Mucosa of stomach (tissue), 1 donor: ENCODE results near the gene HOMEZ.
"Not testable (repeated sequence)": the region's sequence is repeated elsewhere in the genome, so short reads cannot be mapped to it uniquely, and the experiment has no call there.

ENCODE experiments used
- H3K27me3 ChIP-seq: one replicate; pipeline ENCODE4 v1.7.0; 2013; ENCODE audit warnings: mild to moderate bottlenecking, low read length; ENCODE audit not compliant: control insufficient read depth, insufficient read depth
- H3K36me3 ChIP-seq: one replicate; pipeline ENCODE4 v1.7.0; 2013; ENCODE audit warnings: low read length; ENCODE audit not compliant: control insufficient read depth, insufficient read depth
- H3K4me1 ChIP-seq: one replicate; pipeline ENCODE4 v1.7.0; 2013; ENCODE audit warnings: mild to moderate bottlenecking, low read length; ENCODE audit not compliant: control insufficient read depth, insufficient read depth
- H3K4me3 ChIP-seq: one replicate; pipeline ENCODE4 v1.7.0; 2013; ENCODE audit warnings: low read length
- H3K9ac ChIP-seq: one replicate; pipeline ENCODE4 v1.7.0; 2013; ENCODE audit warnings: mild to moderate bottlenecking, low read length, moderate library complexity
- H3K9me3 ChIP-seq: one replicate; pipeline ENCODE4 v1.7.0; 2013; ENCODE audit warnings: mild to moderate bottlenecking, low read length, moderate library complexity; ENCODE audit not compliant: control insufficient read depth
- donor health status: Pancreatic carcinoma.

HOMEZ gene, protein sequence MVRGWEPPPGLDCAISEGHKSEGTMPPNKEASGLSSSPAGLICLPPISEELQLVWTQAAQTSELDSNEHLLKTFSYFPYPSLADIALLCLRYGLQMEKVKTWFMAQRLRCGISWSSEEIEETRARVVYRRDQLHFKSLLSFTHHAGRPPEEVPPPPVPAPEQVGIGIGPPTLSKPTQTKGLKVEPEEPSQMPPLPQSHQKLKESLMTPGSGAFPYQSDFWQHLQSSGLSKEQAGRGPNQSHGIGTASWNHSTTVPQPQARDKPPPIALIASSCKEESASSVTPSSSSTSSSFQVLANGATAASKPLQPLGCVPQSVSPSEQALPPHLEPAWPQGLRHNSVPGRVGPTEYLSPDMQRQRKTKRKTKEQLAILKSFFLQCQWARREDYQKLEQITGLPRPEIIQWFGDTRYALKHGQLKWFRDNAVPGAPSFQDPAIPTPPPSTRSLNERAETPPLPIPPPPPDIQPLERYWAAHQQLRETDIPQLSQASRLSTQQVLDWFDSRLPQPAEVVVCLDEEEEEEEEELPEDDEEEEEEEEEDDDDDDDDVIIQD

DNA sequence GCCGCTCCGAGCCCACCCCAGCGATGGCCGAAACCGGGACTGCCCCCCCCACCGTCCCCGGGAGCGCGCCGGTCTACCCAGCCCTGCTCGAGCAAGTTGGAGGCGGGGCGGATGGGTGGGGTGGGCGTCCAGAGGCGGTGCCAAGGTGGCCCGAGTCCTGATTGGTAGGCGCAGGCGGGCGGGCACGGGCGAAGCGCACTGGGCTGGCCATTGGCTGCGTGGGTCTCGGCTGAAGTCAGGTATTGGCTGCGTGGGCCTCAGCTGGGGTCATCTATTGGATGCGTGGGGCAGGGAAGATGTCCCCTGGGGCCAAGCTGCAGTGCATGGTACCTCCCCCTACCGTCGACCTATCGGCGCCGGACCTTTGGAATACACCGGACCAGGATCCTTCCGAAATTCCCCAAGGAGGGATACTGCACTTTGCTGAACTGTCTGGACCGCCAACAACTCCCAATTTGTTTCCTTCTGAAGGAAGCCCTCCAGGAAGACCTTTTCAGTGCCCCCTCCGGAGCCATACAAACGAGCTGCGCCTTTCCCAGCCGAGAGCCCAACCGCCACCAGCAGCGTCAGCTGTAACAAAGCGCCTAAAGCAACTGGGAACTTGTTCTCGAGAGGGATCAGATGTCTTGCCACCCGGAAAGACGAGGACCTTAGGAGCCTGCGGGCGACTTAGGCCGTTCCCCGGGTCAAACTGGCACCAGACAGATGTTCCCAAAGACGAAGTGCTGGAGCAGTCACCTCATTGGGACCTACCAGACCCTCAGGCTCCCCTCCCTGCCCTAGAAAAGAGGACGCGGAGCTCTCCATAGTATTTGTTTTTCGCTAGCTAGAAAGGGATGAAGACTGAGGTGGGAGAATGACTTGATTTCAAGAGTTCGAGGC is at the start of gene HOMEZ:
HOMEZ (minus strand) TSS at position 113 of the 882 bp plus-strand sequence. CDS start 180 bp downstream, outside the sequence.
- H3K9me3 ChIP-seq = no peaks in the 10 kb centered on the region
- peaks cover 13% of the 10 kb centered on the region for H3K4me1 ChIP-seq
- H3K36me3 ChIP-seq = no peaks in the 10 kb centered on the region
- H3K9ac ChIP-seq = peak within 1 kb of the TSS; percentile 98
- H3K4me3 ChIP-seq = peak within 1 kb of the TSS; percentile 85
- no peaks in the 10 kb centered on the region for H3K27me3 ChIP-seq

DNA sequence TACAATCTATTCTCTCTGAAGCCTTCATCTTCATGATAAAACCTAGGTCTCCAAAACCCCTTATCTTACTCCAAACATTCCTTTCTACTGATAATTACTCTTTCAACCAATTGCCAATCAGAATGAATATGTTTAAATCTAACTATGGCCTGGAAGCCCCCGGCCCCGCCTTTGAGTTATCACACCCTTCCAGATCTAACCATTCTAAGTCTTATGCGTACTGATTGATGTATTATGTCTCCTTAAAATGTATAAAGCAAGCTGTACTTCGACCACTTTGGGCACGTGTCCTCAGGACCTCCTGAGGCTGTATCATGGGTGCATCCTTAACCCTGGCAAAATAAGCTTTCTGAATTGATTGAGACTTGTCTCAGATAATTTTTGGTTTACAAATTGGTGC is 49.7 kb upstream of the HOMEZ start:
- Histone ChIP-seq H3K4me1 (no peaks in the 10 kb centered on the region), H3K4me3 (no peak overlapping the region), H3K36me3 (no peaks in the 10 kb centered on the region), H3K9me3 (no peaks in the 10 kb centered on the region), H3K9ac (no peak overlapping the region), H3K27me3 (no peaks in the 10 kb centered on the region)

DNA sequence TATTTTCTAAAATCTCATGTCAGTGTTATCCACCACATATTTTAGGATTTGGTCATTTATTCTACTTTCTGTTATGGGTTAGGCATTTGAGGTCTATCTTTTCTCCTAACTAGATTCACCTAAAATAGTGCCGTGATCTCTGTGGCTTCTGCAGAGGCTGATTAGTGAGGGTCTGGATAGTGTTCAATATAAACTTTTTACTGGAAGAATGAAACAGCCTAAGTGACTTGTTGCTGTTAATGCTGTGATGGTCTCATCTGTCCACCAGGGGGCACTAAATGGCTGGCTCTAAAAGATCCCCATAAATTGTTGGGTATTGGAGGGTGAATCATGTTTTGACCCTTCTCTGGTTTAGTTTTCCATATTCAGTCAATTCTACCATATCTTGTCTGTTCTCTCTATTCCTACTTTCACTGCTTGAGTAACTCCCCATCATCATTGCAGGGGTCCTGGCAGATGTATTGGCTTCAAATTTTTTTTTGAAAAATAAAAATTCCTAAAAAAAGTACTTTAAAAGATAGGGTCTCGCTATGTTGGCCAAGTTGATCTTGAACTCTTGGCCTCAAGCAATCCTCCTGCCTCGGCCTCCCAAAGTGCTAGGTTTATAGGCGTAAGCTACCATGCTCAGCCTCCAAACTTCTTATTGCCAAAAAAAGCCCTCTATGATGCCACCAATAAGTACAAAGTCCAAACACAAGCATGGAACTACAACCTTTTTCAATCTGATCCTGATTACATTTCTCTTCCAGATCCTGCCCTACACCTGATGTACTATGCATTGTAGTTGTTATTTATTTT is 42.2 kb upstream of the HOMEZ start:
- no peak overlapping the region for H3K4me3 ChIP-seq
- no peaks in the 10 kb centered on the region for H3K9me3 ChIP-seq
- H3K9ac ChIP-seq = no peak overlapping the region
- H3K27me3 ChIP-seq = no peaks in the 10 kb centered on the region
- H3K36me3 ChIP-seq = peaks cover 15% of the 10 kb centered on the region
- H3K4me1 ChIP-seq = peaks cover 2% of the 10 kb centered on the region

DNA sequence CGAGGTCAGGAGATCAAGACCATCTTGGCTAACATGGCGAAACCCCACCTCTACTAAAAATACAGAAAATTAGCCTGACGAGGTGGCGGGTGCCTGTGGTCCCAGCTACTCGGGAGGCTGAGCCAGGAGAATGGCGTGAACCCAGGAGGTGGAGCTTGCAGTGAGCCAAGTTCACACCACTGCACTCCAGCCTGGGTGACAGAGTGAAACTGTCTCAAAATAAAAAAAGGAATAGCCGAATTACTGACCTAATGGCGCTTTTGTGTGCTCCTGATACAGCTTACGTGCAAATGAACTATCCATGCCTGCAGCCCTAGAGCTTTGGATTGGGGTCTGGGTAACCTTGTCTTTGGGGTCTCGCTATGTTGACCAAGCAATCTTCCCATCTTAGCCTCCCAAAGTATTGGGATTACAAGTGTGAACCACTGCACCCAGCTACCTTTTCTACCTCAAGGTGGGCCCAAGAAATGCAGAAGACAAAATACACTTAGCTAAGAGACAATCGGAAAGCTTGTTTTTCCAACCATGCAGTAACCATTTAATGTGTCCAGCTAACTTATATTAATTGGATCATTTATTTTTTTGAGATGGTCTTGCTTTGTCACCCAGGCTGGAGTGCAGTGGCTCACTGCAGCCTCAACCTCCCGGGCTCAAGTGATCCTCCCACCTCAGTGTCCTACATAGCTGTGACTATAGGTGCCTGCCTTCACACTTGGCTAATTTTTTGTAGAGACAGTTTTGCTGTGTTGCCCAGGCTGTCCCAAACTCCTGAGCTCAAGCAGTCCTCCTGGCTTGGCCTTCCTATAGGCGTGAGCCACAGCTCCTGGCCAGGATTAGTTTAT is 40.8 kb upstream of the HOMEZ start:
- Histone ChIP-seq H3K4me1 (peaks cover 10% of the 10 kb centered on the region), H3K4me3 (no peak overlapping the region), H3K27me3 (no peaks in the 10 kb centered on the region), H3K36me3 (peaks cover 15% of the 10 kb centered on the region), H3K9me3 (no peaks in the 10 kb centered on the region), H3K9ac (no peak overlapping the region)

DNA sequence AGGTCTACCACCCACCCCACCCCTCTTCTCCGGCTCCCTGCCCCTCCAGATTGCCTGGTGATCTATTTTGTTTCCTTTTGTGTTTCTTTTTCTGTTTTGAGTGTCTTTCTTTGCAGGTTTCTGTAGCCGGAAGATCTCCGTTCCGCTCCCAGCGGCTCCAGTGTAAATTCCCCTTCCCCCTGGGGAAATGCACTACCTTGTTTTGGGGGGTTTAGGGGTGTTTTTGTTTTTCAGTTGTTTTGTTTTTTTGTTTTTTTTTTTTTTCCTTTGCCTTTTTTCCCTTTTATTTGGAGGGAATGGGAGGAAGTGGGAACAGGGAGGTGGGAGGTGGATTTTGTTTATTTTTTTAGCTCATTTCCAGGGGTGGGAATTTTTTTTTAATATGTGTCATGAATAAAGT is 39.8 kb upstream of the HOMEZ start:
- not testable (repeated sequence) for H3K27me3 ChIP-seq, H3K9me3 ChIP-seq, H3K4me3 ChIP-seq, H3K9ac ChIP-seq
- H3K36me3 ChIP-seq = peaks cover 15% of the 10 kb centered on the region
- peaks cover 10% of the 10 kb centered on the region for H3K4me1 ChIP-seq

DNA sequence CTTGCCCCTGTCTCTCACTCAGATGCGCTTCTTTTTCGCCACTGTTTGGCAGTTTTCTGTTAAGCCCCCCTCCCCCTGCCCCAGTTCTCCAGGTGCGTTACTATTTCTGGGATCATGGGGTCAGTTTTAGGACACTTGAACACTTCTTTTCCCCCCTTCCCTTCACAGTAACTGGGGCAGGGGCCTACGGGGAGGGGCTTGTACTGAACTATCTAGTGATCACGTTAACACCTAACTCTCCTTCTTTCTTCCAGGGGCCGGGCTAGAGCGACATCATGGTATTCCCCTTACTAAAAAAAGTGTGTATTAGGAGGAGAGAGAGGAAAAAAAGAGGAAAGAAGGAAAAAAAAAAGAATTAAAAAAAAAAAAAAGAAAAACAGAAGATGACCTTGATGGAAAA is 39.1 kb upstream of the HOMEZ start:
- Histone ChIP-seq H3K4me1 (peaks cover 18% of the 10 kb centered on the region), H3K9me3 (no peaks in the 10 kb centered on the region), H3K9ac (no peak overlapping the region), H3K27me3 (no peaks in the 10 kb centered on the region), H3K4me3 (no peak overlapping the region), H3K36me3 (peaks cover 15% of the 10 kb centered on the region)

DNA sequence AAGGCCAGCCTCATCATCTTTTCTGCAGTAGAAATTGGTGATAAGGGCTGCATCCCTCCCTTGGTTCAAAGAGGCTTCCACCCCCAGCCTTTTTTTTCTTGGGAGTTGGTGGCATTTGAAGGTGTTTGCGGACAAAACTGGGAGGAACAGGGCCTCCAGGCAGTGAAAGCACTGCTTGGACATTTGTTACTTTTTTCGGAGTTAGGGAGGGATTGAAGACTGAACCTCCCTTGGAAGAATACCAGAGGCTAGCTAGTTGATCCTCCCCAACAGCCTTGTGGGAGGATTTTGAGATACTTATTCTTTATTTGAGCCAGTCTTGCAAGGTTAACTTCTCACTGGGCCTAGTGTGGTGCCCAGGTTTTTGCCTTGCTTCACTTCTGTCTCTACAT is 38.5 kb upstream of the HOMEZ start:
- Histone ChIP-seq H3K9me3 (no peaks in the 10 kb centered on the region), H3K36me3 (peaks cover 15% of the 10 kb centered on the region), H3K9ac (no peak overlapping the region), H3K4me3 (no peak overlapping the region), H3K27me3 (no peaks in the 10 kb centered on the region), H3K4me1 (peaks cover 20% of the 10 kb centered on the region)

DNA sequence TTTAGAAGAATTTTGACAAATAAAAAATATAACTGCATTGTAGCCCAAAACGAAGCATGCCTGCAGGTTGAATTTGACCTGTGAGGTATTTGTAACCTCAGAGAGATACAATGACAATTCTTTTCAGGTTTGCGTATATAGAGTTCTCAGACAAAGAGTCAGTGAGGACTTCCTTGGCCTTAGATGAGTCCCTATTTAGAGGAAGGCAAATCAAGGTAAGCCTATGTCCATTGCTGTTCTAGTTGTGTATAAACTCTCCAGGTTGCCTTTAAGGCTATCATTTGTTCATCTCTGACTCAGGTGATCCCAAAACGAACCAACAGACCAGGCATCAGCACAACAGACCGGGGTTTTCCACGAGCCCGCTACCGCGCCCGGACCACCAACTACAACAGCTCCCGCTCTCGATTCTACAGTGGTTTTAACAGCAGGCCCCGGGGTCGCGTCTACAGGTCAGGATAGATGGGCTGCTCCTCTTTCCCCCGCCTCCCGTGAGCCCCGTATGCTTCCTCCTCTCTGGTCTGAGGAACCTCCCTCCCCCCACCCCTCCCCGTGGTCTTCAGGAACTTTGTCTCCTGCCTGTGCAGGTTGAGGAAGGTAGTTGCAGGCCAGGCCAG is 38.0 kb upstream of the HOMEZ start:
- H3K9ac ChIP-seq = no peak overlapping the region
- no peaks in the 10 kb centered on the region for H3K27me3 ChIP-seq
- H3K36me3 ChIP-seq = peaks cover 15% of the 10 kb centered on the region
- peaks cover 20% of the 10 kb centered on the region for H3K4me1 ChIP-seq
- no peaks in the 10 kb centered on the region for H3K9me3 ChIP-seq
- no peak overlapping the region for H3K4me3 ChIP-seq

DNA sequence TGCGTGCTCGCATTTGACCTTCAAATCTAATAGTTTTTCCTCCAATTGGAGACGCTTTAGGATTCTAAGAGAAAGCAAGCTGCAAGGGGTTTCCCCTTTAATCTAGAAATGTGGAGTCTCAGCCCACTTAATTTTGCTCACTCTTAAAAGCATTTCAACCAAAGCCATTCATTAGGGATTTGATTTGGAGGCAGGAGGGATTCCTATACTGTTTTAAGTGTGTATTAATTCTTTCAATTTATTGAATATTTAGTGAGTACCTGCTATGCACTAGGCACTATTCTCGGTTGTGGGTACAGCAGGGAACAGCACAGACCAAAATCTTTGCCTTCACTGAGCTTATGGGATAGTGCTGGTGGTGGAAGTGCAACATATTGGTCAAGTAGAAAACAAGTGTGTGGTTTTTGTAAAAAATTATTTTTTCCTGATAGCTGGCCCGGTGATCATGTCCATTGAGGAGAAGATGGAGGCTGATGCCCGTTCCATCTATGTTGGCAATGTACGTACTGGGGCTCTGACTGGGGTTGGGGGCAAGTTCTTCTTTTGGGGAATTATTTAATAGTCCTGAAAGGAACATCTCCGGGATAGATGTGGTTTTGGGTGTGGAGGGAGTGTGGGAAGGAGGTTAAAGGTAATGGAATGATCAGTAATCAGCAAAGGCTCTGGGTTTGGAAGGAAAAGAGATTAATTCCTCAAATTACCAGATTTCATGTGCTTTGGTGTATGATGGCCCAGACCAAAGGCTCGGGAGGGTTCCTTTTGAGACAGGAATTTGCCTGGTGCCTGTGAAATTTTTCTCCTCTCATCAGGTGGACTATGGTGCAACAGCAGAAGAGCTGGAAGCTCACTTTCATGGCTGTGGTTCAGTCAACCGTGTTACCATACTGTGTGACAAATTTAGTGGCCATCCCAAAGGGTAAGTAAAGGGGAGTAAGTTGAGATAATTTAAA is 36.9 kb upstream of the HOMEZ start:
- Histone ChIP-seq H3K4me3 (peak overlapping the region; percentile 90), H3K36me3 (peaks cover 15% of the 10 kb centered on the region), H3K9ac (peak overlapping the region; percentile 90), H3K27me3 (no peaks in the 10 kb centered on the region), H3K9me3 (no peaks in the 10 kb centered on the region), H3K4me1 (peaks cover 20% of the 10 kb centered on the region)
